GM21423 (cell line): ENCODE measurements around the gene LAMTOR3.

Experiments used
- ATAC-seq: cut with Tn5 transposase; IDR thresholded peaks from one replicate; pipeline ENCODE4 v1.9.1; 2021; ENCODE audit warnings: mild to moderate bottlenecking, moderate library complexity; ENCODE audit not compliant: unreplicated experiment

The LAMTOR3 gene

DNA sequence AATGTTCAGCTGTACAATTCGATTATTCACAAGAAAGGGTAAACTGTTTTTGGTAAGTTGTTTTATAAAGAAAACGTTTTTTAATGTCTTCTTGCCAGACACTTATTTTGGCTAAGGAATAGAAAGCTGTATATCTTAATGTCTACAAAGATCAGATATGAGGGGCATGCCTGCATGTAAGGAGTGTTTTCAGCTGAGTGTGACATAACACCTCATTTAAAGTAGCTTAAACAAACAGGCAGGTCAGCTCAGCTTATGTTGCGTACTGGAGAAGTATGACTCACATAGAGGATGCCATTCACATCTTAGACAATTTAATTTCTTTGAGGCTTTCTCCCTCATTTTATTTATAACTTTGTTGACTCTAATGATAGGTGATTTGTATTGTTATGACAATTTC is 30.4 kb downstream of the LAMTOR3 start:
- no peak for ATAC-seq

GRCh38 chr4:99861120-99861905 is 32.9 kb downstream of the LAMTOR3 start:
- peak; percentile 56 for ATAC-seq

DNA sequence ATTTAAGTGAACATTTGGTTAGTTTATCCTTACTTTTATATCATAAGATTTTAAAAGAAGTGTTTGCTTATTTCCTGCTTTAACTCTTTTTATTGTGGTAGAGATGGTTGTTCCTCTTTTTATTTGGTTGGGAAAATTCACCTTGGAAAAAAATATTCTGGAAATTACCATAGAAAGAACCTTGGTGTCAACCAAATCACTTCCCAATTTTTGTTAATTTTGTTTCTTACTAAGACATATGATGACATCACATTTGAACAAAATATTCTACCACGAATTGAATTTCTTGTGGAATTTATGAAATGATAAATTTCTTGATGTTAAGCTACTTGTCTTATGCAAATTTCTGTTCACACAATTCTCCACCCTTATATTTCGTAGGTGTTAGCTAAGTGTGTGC is 33.7 kb downstream of the LAMTOR3 start:
- no peak for ATAC-seq

DNA sequence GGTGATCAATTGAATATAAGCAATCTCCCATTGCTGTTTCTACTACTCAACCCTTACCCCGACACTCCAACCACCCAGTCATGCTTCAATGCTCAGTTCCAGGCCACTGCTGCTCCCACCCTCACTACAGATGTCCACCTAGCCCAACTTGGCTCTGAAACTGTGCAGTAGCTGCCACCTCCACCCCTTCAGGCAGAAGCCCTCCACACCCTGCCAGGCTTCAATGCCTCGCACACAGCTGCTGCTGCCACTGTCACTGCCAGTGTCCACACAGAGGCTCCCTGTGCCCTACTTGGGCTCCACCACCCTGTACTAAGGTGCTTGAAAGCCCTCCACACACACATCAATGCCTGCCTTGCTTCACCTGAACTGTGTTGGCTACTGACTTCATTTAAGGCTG is 34.6 kb downstream of the LAMTOR3 start:
- peak; percentile 53 for ATAC-seq

DNA sequence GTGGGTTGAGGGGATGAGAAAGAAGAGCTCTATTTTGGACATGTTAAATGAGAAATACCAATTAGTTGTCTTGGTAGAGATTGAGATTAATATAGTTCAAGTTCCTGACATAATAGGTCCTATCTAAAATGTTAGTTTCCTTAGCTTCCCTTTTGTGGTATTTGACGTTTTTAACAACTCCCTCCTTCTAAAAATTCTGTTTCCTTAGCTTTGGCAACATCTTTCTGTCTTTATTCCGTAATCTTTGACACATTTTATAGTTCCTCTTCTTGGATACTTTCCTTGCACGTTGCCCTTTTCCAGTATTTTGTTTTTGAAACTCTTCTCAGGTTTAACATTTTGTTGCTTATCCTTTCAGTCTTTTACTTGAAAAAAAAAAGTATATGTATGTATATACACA is 36.9 kb downstream of the LAMTOR3 start:
- ATAC-seq: no peak

- ATAC-seq: no peak
These were observed 38.1 kb downstream of the LAMTOR3 start for GRCh38 chr4:99856166-99856565.

GRCh38 chr4:99855678-99856077 is 38.5 kb downstream of the LAMTOR3 start:
- peak; percentile 41 for ATAC-seq

DNA sequence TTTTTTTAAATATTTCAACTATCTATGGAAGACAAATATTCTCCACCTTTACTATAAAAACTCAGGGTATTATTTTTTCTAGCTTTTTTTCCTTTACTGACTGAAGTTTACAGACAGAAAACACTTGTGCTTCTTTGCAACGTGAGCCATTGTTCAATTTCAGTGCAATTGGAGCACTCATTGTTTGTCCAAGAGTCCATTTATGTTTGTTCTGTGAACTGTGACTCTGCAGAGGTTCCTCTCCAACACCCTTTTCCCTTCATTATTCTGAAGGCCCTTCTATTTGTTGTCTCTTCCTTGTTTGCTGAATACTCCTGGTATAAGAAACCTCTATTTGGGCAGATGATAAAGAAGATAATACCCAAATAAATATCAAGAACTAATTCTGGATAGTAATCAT is 40.2 kb downstream of the LAMTOR3 start:
- ATAC-seq: no peak

- no peak for ATAC-seq
These were observed 41.0 kb downstream of the LAMTOR3 start for GRCh38 chr4:99853190-99853589.

GRCh38 chr4:99852199-99852749 is 42.0 kb downstream of the LAMTOR3 start:
- no peak for ATAC-seq

- peak; percentile 38 for ATAC-seq
These were observed 45.6 kb downstream of the LAMTOR3 start for GRCh38 chr4:99848591-99849001.

- peak; percentile 62 for ATAC-seq
These were observed 46.8 kb downstream of the LAMTOR3 start for GRCh38 chr4:99847362-99847976.

- ATAC-seq: no peak
These were observed 47.3 kb downstream of the LAMTOR3 start for GRCh38 chr4:99846891-99847290.

DNA sequence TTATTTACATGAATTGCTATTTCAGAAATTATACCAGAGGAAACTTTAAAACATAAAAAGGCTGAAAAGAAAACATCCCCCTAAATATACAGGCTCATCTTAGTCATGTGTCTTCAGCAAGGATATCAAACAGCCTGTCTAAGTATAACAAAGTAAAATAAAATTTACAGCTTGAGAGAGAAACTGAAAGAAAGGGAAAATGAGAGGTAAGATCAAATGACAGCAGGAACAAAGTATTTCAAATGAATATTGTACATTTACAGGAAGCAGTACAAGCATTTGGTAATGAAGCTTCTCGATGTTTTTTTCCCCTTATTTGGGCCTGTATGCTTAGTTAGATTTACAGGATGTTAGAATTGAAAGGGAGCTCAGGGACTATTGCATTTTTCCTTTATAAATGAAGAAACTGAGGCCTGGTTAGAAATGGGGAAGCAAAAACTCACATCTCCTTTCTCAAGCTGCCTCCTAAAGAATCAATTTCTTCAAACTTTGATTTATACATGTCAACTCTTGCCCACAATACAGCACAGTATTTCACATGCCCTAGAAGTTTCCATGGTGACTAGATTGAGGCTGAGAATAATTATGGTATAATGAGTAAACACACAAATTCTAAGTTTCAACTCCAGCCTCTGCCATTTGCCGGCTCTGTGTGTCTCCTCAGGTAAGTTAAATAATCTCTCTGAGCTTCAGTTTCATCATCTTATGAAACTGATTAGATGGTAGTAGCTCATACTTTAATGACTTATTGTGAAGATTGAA is 48.3 kb downstream of the LAMTOR3 start:
- ATAC-seq: peak; percentile 19

DNA sequence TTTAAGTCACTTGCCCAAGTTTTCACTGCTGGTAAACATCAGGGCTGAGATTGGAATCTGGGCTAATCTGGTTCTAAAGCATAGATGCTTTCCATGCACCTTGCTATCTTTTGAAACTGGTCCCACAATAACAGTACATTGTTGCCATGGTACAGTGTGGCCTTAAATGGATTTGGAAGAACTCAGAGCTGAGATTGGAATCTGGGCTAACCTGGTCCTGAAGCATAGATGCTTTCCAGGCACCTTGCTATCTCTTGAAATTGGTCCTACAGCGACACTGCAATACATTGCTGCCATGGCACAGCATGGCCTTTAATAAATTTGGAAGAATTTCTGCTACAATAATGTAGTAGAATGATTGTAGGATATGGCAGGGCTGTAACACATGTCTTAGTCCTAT is 49.0 kb downstream of the LAMTOR3 start:
- no peak for ATAC-seq

- ATAC-seq: no peak
These were observed 50.2 kb downstream of the LAMTOR3 start for GRCh38 chr4:99844048-99844447.

DNA sequence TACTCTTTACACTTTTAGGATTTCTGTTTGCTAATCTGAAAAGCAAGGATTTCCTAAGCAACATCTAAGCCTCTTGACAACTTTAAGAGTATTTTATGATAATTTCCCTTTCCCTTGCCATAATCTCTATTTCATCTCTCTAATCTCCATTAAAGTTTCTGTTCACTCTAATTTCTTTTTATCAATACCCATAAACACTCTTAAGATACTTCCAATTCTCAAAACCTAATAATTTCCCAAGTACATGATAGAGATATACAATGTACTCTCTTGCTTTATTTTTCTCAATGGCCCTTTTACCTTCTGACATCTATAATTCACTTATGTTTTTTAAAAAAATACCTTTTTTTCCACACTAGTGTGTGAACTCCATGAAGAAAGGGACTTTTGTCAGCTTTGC is 50.8 kb downstream of the LAMTOR3 start:
- ATAC-seq: no peak

DNA sequence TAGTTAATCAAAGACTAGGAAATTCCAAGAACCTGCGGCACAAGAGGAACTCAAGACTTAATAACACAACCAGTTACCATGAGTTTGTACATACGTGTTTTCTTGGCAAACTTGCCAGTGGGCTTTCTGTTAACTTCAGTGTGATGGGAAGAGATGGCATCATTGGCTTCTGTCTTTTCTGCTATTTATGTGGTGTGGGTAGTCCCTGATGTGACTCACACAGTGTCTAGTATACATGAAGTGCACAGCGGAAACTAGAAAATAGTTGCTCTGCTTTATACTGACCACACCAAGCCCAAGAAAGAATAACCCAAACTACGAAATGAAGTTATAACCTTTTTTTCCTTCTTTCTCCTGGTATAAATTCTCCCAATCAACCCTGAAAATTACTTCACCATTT is 53.1 kb downstream of the LAMTOR3 start:
- no peak for ATAC-seq

GRCh38 chr4:99838927-99839326 is 55.3 kb downstream of the LAMTOR3 start:
- ATAC-seq: no peak

- ATAC-seq: no peak
These were observed 58.3 kb downstream of the LAMTOR3 start for GRCh38 chr4:99835942-99836341.

GRCh38 chr4:99834569-99834968 is 59.7 kb downstream of the LAMTOR3 start:
- ATAC-seq: no peak

- no peak for ATAC-seq
These were observed 60.5 kb downstream of the LAMTOR3 start for GRCh38 chr4:99833756-99834155.
